Measurements from ENCODE around the gene POGLUT2.

DNA sequence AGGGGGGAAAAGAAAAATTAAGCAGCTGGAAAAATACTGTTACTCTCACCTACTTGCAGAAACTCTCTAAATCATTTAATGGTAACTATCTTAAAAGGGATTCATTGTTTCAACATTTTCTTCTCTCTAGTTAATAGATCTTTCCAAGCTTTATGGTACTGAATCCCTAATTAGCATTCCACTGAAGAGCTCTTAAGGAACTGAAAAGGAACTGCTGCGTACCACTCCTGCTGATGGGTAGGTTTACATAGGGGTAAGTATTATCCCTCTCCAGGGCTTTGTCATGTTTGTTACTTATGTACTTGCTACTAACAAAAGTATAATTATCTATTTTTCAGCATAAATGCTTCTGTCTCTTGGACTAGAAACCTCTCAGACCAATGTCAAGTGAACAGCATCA lies 37.7 kb downstream of the POGLUT2 start:
- no peak for TF ChIP-seq POLR2A (IDR thresholded peaks at IDR 0.05; ENCODE audit: low read depth, low read length)
- TF ChIP-seq NR2C1 (IDR thresholded peaks at IDR 0.05) = no peak
- TF ChIP-seq CTCF (IDR thresholded peaks at IDR 0.05 in 2 of 3, conservative IDR thresholded peaks at IDR 0.05 in 1 of 3; ENCODE audit: control insufficient read depth in 2 of 3, extremely low read depth in 1 of 3, insufficient read depth in 1 of 3, low read depth in 3 of 3, low read length in 3 of 3) = no peak
- no peak for TF ChIP-seq TAF1 (IDR thresholded peaks at IDR 0.05; ENCODE audit: borderline replicate concordance, low read depth, low read length)
- TF ChIP-seq, protein P1, sequence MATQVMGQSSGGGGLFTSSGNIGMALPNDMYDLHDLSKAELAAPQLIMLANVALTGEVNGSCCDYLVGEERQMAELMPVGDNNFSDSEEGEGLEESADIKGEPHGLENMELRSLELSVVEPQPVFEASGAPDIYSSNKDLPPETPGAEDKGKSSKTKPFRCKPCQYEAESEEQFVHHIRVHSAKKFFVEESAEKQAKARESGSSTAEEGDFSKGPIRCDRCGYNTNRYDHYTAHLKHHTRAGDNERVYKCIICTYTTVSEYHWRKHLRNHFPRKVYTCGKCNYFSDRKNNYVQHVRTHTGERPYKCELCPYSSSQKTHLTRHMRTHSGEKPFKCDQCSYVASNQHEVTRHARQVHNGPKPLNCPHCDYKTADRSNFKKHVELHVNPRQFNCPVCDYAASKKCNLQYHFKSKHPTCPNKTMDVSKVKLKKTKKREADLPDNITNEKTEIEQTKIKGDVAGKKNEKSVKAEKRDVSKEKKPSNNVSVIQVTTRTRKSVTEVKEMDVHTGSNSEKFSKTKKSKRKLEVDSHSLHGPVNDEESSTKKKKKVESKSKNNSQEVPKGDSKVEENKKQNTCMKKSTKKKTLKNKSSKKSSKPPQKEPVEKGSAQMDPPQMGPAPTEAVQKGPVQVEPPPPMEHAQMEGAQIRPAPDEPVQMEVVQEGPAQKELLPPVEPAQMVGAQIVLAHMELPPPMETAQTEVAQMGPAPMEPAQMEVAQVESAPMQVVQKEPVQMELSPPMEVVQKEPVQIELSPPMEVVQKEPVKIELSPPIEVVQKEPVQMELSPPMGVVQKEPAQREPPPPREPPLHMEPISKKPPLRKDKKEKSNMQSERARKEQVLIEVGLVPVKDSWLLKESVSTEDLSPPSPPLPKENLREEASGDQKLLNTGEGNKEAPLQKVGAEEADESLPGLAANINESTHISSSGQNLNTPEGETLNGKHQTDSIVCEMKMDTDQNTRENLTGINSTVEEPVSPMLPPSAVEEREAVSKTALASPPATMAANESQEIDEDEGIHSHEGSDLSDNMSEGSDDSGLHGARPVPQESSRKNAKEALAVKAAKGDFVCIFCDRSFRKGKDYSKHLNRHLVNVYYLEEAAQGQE (IDR thresholded peaks at IDR 0.05; ENCODE audit: low read depth, low read length) = no peak
- no peak for TF ChIP-seq EZH2 (IDR thresholded peaks at IDR 0.05; ENCODE audit: borderline replicate concordance, control insufficient read depth, low read depth, low read length)
- no peak for TF ChIP-seq ELK1 (IDR thresholded peaks at IDR 0.05; ENCODE audit: low read depth, low read length)
- TF ChIP-seq RAD21 (IDR thresholded peaks at IDR 0.05; ENCODE audit: insufficient read depth, low read depth, low read length) = no peak
- no peak for TF ChIP-seq YY1 (IDR thresholded peaks at IDR 0.05; ENCODE audit: low read depth, low read length)
- TF ChIP-seq, protein P2, sequence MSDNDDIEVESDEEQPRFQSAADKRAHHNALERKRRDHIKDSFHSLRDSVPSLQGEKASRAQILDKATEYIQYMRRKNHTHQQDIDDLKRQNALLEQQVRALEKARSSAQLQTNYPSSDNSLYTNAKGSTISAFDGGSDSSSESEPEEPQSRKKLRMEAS (IDR thresholded peaks at IDR 0.05; ENCODE audit: low read depth, low read length) = no peak
